T-helper 1 cell treated with Interleukin-12 subunit alpha and Interleukin-12 subunit beta and Interleukin-4 antibody, amounts not matched to agents 30 ng/mL and 1 ng/mL, for 36 hours (primary cell): ENCODE results near the gene KIF4A. TPM values are rescaled to one million over a fixed set of nuclear protein-coding genes. Genes with fewer than 3 reads are reported as not detected.
"Not testable (repeated sequence)": the region's sequence is repeated elsewhere in the genome, so short reads cannot be mapped to it uniquely, and the experiment has no call there.

Experiments
- intact Hi-C: fragments of 100-400 bp; cut with micrococcal nuclease; formaldehyde crosslinking; loops from one replicate; pipeline ENCODE4 v1.15.1; 2024
- total RNA-seq: library from RNA; stranded (reverse); gene quantifications from 2 replicates; pipeline ENCODE4 v1.2.3, GENCODE V29; 2022

The KIF4A gene
- total RNA-seq, 1 donor from 2014 or later = 29.6 TPM

DNA sequence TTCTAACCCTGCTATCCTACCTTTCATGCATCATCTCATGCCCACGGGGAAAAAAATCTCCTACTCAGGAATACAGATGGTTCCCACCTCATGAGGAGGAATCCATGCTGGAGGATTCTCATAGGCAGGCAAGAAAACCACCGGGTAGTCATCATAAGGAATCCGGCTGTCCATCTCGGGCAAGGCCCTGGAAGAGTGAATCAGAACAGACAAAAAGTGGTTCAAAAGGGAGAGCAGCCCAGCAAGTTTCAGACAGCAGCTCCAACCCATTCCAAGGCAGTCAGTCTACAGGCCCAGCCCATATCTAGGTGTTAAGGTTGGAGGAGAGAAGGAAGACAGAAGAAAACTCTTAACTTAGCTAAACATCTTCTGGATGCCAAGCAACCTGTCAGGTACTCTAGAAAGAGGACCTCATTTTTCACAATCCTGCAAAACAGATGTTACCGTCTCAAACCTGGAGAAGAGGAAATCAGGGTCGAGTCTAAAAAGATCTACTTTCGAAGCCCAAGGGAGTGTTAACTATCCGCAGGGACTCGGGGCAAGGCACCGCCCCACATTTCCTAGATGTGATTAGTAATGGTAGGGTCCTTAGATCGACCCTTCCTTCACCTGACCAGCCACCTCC, 624 bp upstream of the KIF4A start:
- intact Hi-C loops = loop anchor here (1.0 kb wide), 3 partner anchors 145 to 165 kb away; partner anchors contain the start of gene IGBP1

DNA sequence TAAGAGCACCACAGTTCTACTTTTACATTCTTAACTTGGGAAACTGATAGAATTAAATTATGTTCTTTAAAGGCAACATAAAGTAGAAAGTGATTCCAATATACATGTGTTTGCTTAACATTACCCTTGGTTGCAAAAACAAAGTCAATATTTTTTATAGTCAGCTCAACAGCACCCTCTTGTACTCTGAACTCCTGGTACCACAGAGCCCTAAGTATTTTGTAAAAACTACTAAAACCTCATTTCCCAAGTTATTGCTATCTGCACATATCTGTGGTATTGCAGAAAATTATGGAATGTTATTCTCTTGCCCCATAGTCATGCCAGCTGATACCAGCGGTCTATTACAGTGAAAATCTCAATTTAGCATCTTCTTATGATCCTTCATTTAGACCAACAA, 2.9 kb downstream of the KIF4A start:
- intact Hi-C loops = loop anchor here (5.0 to 10.0 kb wide), 3 partner anchors 105 to 1240 kb away; partner anchors contain the start of gene OGT

- intact Hi-C loops = loop anchor here (5.0 to 10.0 kb wide), 3 partner anchors 104 to 1239 kb away; partner anchors contain the start of gene OGT
Observed at GRCh38 chrX:70293621-70294020, 3.7 kb downstream of the KIF4A start.

- intact Hi-C loops = no loop called here
Observed at GRCh38 chrX:70301716-70302115, 11.8 kb downstream of the KIF4A start.

DNA sequence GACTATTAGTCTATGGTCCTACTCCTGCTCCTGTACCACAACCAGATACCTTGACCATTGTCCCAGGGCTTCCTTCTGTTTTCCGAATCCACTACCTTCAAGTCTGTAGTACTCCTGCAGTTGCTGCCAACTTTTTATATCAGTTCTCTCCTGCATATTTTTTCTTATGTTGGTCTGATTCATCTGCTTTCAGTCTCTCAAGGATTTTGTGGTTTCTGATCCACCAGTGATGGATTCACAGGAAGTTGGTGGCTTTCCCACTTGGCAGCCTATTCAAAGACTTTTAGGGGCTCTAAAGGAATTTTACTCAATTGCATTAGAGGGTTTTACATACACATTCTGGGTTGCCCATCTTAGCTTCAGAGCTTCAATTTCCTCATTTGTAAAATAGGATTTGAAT, 23.6 kb downstream of the KIF4A start:
- intact Hi-C loops = no loop called here

GRCh38 chrX:70322784-70323183, 32.9 kb downstream of the KIF4A start:
- intact Hi-C loops = no loop called here

DNA sequence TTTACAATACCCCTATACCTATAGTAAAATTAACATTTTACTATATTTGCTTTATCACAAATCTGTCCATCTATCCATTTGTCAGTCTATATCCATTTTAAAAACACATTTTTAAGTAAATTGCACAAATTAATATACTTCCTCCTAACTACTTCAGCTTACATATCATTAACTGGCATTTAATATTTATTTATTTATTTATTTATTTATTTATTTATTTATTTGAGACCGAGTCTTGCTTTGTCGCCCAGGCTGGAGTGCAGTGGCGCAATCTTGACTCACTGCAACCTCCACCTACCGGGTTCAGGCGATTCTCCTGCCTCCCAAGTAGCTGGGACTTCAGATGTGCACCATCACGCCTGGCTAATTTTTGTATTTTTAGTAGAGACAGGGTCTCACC, 33.7 kb downstream of the KIF4A start:
- intact Hi-C loops = not testable (repeated sequence)

- intact Hi-C loops = no loop called here
Observed at GRCh38 chrX:70324326-70324725, 34.4 kb downstream of the KIF4A start.

- intact Hi-C loops = no loop called here
Observed at GRCh38 chrX:70331161-70331560, 41.3 kb downstream of the KIF4A start.

DNA sequence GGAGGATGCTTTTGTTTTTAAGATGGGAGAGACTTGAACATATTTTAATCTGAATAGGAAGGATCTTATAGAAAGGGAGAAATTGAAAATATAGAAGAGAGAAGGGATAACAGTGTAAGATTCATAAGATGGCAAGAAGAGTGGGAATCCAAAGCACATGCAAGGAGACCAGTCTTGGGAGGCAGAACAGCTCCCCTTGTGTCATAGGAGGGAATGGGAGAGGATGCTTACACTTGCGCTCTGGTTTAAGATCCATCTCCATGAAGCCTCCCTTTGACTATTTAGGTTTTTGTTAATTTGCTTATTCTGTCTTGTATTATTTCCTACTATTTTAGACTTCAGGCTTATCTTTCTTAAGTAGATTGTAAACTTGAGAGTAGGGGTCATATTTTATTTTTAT, 42.7 kb downstream of the KIF4A start:
- intact Hi-C loops = no loop called here

- intact Hi-C loops = loop anchor here (2.0 to 5.0 kb wide), 2 partner anchors 51 to 204 kb away; partner anchors contain the start of gene IGBP1
Observed at GRCh38 chrX:70336767-70337166, 46.9 kb downstream of the KIF4A start.

DNA sequence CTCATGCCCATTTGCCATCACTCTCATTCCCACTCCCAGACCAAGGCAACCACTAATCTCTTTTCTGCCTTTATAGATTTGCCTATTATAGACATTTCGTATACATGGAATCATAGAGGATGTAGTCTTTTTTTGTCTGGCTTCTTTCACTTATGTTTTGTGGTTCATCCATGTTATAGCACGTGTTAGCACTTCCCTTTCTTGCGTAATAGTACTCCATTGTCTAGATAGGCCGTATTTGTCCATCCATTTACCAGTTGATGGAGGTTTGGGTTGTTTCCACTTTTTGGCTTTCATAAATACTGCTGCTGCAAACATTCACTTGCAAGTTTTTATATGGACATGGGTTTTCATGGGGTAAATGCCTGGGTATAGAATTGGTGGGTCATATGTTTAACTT, 48.4 kb downstream of the KIF4A start:
- intact Hi-C loops = loop anchor here (5.0 kb wide), 1 partner anchor 49 kb away; no protein-coding TSS in a partner anchor

DNA sequence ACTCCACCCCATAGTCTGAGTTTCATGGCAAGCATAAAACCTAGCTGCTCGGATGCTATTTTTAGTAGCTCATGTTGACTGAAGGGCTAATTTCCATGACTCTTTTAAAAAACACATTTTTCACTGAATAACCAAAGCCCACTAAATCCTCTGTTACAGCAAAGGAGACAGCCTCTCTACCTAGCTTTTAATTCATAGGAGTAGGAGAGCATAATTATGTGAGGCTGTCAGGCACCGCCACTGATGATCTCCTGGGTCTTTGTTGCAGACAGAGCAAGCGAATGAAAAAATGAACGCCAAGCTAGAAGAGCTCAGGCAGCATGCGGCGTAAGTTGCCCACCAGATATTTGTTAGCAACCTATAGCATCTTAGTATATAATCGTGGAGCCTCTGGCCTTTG, 53.5 kb downstream of the KIF4A start:
- intact Hi-C loops = no loop called here

DNA sequence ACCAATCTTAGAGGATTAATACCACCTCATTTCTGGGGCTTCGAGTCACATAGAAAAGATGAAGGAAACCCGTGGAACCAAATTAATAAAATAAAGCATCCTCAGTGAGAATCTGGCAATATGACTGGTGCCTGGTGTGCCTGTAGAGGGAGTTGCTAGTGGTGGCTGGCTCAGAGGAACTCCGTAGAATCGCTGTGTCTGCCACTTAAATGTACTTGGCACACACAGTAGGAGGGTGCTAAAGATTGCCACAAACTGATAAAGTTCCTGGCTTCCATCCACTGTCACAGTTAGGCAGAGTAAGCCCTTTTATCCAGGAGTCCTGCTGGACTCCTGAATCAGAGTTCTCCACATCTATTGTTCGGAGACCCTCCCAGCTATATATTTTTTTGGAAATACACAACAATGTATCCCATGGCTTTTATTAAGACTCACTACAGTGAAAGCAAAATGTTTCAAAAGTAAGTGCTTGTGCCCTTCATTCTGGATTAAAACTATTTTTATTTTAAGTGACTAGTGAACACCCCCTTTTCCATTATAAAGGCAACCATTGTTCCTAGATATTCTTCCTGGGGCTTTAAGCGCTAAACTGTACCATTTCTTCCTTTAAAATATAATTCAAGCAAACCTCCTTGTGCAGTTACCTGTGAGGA, 56.6 kb downstream of the KIF4A start:
- intact Hi-C loops = no loop called here

- intact Hi-C loops = not testable (repeated sequence)
Observed at GRCh38 chrX:70348825-70349224, 58.9 kb downstream of the KIF4A start.

GRCh38 chrX:70349367-70350125, 59.6 kb downstream of the KIF4A start:
- intact Hi-C loops = not testable (repeated sequence)

DNA sequence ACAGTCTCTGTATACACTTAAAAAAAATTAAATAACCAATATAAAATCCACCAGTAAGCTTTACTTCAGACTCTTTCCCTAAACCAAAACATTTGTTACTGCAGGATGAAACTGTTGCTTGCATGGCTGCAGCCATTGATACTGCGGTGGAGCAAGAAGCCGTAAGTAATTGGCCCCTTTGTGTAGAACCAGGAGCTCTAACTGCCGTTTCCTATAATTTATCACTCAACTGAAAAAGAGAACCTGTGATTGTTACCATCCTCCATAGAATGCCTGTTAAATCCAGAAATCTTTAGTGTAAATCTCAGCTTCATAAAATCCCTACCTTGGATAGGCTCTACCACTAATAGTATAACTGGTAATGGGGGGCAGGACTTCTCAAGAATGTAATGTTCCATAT, 62.6 kb downstream of the KIF4A start:
- intact Hi-C loops = no loop called here

- intact Hi-C loops = no loop called here
Observed at GRCh38 chrX:70353514-70353913, 63.6 kb downstream of the KIF4A start.

GRCh38 chrX:70354716-70355115, 64.8 kb downstream of the KIF4A start:
- intact Hi-C loops = no loop called here

DNA sequence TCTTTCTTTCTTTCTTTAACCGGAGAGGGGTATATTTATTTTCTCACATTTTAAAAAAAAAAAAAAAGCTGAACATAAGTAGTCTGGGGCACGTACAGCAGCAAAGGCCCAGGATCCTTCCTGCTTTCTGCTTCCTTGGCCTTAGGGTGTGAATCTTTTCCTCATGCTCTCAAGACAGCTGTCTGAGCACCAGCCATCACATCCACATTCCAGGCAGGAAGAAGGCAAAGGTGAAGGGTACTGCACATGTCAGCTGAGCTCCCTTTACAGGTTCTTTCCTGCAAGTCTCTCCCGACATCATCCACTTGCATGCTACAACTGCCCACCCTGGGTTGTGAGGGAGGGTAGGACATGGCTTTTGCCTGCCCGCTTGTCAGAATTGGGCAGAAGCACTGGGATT, 69.6 kb downstream of the KIF4A start:
- intact Hi-C loops = no loop called here

GRCh38 chrX:70360366-70360765, 70.5 kb downstream of the KIF4A start:
- intact Hi-C loops = no loop called here

- intact Hi-C loops = not testable (repeated sequence)
Observed at GRCh38 chrX:70368731-70369130, 78.8 kb downstream of the KIF4A start.
